ENCODE data around the gene AGO1.

AGO1 gene

DNA sequence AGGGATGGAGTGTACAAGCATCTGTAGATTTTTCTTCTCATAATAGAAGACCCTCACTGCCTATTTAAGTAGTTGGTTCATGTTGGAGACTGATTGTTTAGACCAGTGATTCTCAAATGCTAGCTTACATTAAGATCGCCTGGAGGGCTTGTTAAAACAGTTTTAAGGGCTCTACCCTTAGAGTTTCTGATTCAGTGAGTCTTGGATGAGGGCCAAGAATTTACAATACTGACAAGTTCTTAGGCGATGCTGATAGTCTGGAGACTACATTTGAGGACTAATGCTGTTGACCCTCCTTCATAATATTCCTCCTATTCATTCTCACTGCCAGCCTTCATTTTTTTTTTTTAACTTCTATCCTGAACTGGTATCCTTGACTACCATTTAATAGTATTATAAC, 32.7 kb downstream of the AGO1 start:
- no peak for DNase-seq (ENCODE audit: low spot score)
- no peak overlapping the region for H3K4me3 ChIP-seq
- TF ChIP-seq, protein P1, sequence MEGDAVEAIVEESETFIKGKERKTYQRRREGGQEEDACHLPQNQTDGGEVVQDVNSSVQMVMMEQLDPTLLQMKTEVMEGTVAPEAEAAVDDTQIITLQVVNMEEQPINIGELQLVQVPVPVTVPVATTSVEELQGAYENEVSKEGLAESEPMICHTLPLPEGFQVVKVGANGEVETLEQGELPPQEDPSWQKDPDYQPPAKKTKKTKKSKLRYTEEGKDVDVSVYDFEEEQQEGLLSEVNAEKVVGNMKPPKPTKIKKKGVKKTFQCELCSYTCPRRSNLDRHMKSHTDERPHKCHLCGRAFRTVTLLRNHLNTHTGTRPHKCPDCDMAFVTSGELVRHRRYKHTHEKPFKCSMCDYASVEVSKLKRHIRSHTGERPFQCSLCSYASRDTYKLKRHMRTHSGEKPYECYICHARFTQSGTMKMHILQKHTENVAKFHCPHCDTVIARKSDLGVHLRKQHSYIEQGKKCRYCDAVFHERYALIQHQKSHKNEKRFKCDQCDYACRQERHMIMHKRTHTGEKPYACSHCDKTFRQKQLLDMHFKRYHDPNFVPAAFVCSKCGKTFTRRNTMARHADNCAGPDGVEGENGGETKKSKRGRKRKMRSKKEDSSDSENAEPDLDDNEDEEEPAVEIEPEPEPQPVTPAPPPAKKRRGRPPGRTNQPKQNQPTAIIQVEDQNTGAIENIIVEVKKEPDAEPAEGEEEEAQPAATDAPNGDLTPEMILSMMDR (IDR thresholded peaks at IDR 0.05) = no peak
- H3K27ac ChIP-seq = no peak overlapping the region

DNA sequence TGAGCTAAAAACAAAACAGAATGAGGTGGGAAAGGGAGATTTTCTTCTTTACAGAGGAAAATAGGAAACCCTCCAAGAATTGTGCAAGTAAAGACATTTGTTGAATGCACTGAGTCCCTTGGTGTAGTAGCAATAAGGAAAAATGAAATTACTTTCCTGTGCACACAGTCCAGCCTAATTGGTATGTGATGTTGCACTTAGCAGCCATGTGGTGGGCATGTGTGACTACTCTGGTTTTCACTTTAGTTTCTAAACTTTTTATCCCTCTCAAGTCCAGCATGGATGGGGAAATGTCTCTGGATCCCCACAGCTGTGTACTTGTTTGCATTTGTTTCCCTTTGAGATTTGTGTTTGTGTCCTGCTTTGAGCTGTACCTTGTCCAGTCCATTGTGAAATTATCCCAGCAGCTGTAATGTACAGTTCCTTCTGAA, 40.8 kb downstream of the AGO1 start:
- TF ChIP-seq, protein P1 (IDR thresholded peaks at IDR 0.05) = no peak
- Histone ChIP-seq H3K4me3 (no peak overlapping the region), H3K27ac (no peak overlapping the region)
- DNase-seq (ENCODE audit: low spot score) = no peak

DNA sequence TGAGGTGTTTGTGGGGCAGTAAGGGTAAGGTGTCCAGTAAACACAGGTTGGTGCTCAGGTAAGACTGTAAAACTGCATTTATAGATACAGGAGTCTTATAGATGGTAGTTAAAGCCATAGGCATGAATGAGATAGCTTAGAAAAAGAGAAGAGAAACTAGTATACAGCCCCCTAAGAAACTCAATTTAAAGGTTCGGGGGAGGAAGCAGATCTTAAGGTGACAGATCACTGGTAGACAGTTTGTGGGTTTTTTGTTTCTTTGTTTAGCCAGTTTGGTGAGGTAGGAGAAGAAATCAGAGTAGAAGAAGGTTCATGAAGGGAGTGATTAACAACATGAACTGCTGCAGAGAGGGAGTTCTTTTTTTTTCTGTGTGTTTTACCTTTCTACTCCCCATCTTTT, 41.8 kb downstream of the AGO1 start:
- no peak overlapping the region for H3K27ac ChIP-seq
- no peak for DNase-seq (ENCODE audit: low spot score)
- H3K4me3 ChIP-seq = no peak overlapping the region
- TF ChIP-seq, protein P1 (IDR thresholded peaks at IDR 0.05) = no peak

DNA sequence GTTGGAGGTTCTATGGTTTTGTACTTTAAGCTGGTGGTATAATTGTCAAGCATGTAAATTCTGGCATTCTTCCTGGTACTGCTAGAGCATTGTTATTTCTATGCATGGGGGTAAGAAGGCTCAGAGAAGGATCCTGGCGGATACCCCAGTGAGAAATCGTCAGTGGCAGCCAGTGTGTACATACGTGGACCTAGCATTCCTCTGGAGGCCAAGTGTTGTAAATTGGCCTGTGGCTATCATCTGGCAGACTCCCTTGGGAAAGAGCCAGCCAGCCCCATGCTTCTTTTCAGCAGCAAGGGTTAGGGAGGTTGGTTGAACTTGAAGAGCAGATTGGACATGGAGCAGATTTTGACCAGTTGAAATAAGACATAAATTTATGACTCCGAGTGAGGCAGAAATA, 42.7 kb downstream of the AGO1 start:
- Histone ChIP-seq H3K4me3 (no peak overlapping the region), H3K27ac (no peak overlapping the region)
- TF ChIP-seq, protein P1 (IDR thresholded peaks at IDR 0.05) = no peak
- no peak for DNase-seq (ENCODE audit: low spot score)

DNA sequence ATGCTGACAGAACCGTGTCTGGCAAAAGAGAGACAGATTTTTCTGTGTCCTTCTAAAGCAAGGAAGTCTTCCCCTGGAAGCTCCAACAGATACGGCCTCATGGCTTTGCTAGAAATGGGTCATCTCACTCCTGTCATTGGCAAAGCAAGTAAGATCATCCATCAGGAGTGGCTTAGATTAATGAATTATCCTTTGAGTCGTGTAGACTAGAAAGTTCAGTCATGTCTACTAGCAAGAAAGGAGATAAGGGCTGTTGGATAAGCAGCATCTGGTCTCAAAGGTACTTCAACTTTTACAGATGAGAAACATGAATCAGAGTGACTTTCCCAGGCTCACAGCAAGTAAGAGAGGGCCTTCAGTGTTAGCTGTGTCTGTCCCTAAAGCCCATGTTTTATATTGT, 44.5 kb downstream of the AGO1 start:
- no peak for DNase-seq (ENCODE audit: low spot score)
- Histone ChIP-seq H3K4me3 (no peak overlapping the region), H3K27ac (no peak overlapping the region)
- TF ChIP-seq, protein P1 (IDR thresholded peaks at IDR 0.05) = no peak

DNA sequence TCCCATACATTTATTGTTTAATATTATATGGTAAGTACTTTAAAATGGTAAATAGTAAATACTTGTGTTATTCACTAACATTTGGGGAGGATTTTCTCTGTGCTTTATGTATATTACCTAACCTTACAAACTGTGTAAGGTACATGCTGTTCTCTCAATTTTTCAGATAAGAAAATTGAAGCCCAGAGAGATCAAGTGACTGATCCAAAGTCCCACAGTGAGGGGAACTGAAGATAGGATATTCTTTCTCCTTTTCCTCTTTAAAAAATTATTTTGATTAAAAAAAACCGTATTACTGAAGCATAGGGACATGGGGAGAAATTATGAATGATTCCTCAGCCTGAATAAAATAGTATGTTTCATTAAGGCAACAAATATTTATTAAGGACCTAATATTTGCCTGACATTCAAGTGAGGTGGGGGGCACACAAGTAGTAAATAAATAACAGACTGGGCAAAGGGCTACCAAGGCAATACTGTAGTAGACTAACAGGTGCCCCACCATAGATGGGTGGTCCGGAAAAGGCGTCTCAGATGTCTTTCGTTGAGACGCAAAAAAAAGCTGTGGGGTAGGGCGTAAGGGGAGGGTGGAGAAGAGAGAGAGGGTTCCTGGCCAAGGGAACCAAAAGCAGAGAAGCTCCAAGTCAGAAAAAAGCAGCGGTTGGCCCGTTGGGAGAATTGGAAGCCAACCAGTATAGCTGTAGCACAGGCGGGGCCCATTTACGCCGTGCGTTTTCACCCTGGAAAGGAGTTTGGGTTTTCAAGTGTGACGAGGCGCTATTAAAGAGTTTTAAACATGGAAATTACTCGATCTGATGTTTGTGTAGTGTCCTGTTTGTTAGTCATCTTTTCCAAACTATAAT, 47.0 kb downstream of the AGO1 start:
- TF ChIP-seq, protein P1 (IDR thresholded peaks at IDR 0.05) = no peak
- Histone ChIP-seq H3K4me3 (peak overlapping the region; percentile 83), H3K27ac (peak overlapping the region; percentile 96 to 100)
- DNase-seq (ENCODE audit: low spot score) = peak; percentile 81

Measured in coronary artery (tissue), 2 donors.